ENCODE measurements around the gene GATD1. TPM values are rescaled to one million over a fixed set of nuclear protein-coding genes. Genes with fewer than 3 reads are reported as not detected.

GATD1 gene
- total and polyA plus RNA-seq, 11 donors = 13.4 to 30.8 (median 20.5) TPM

DNA sequence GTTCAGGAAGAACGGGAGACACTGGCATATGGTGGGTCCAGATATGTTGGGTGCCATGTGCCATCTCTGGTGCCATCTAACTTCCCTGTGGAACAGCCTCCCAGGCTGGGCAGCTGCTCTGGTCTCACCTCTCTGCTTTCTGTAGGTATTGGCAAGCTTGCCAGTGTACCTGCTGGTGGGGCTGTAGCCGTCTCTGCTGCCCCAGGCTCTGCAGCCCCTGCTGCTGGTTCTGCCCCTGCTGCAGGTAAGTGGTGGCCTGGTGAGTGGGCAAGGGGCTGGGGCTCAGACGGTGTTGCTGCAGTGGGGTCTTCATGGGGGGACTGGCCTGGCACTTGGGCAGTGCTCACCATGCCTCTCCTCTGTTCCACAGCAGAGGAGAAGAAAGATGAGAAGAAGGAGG is 35.1 kb upstream of the GATD1 start:
- no peak for TF ChIP-seq POLR2A (IDR thresholded peaks at IDR 0.05)
- no peak for TF ChIP-seq CTCF (IDR thresholded peaks at IDR 0.05)
- ATAC-seq (no peak), DNase-seq (no peak)
- Histone ChIP-seq H3K27me3 (no peaks in the 10 kb centered on the region), H3K4me1 (peaks cover 2 to 34% (median 25%) of the 10 kb centered on the region in 12 donors), H3K9me3 (no peaks in the 10 kb centered on the region), H3K36me3 (peaks cover 3 to 42% (median 32%) of the 10 kb centered on the region in 9 donors), H3K4me3 (no peak overlapping the region), H3K27ac (no peak overlapping the region)
- 83 to 88% (median 86%) methylated on average over 3 of the region's 3 CpGs for WGBS, 4 donors
- intact Hi-C loops (cut with DNase I) = no loop called here

DNA sequence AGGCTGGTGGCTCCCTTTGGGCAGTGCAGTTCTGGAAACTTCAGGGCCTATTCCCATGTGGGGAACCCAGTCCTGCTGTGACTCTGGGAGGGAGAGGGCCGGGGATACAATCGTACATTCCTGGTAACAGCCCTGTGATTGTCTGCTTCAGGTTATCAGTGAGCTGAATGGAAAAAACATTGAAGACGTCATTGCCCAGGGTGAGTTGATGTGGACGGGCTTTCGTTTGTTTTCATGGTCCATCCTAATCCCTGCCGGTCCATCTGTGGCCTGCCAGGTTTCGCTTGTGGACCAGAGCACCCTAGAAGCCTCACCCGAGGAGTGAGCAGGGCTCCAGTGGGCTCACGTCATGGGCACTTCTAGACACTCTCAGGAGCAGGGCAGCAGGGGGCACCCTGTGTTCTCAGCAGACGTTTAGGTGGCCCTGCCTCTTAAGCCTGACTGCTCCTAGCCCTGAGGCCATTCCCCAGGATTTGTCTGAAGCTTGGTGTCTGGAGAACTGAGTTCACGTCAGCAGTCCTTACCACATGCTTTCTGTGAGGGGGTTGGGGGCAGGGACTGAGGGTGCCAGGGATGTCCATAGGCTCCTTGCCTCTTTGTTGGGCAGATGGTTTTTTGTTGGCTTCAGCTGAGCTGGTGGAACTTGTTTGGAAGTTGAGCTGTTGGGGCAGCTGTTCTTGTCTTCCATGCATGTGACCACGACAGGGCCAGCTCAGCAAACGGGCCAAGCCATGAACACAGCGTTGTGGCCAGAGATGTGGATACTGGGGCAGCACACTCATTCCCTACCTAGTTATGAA is 34.4 kb upstream of the GATD1 start:
- peaks cover 3 to 42% (median 32%) of the 10 kb centered on the region in 9 donors for H3K36me3 ChIP-seq
- H3K9me3 ChIP-seq = no peaks in the 10 kb centered on the region
- DNase-seq = no peak
- peak overlapping the region in 3 of 12 donors; percentile 14 to 98 (median 97) for H3K27ac ChIP-seq
- peak overlapping the region in 7 of 12 donors; percentile 79 to 100 (median 97) for H3K4me3 ChIP-seq
- ATAC-seq = no peak
- TF ChIP-seq CTCF (IDR thresholded peaks at IDR 0.05) (peak in 1 of 12 donors; percentile 15), POLR2A (IDR thresholded peaks at IDR 0.05) (no peak)
- 54 to 66% (median 62%) methylated on average over 7 to 14 of the region's 14 CpGs for WGBS, 4 donors
- H3K4me1 ChIP-seq = peaks cover 2 to 34% (median 25%) of the 10 kb centered on the region in 12 donors
- no peaks in the 10 kb centered on the region for H3K27me3 ChIP-seq
- intact Hi-C loops (cut with DNase I) = no loop called here

GRCh38 chr11:810040-810567 is 32.8 kb upstream of the GATD1 start:
- Histone ChIP-seq H3K27me3 (no peaks in the 10 kb centered on the region), H3K36me3 (peaks cover 3 to 39% (median 32%) of the 10 kb centered on the region in 9 donors), H3K27ac (peak overlapping the region; percentile 76 to 100 (median 96)), H3K4me1 (peaks cover 2 to 44% (median 30%) of the 10 kb centered on the region in 12 donors), H3K9me3 (no peaks in the 10 kb centered on the region), H3K4me3 (peak overlapping the region; percentile 73 to 100 (median 96))
- no peak for TF ChIP-seq CTCF (IDR thresholded peaks at IDR 0.05)
- no peak for TF ChIP-seq POLR2A (IDR thresholded peaks at IDR 0.05)
- ATAC-seq = peak in 1 of 4 donors; percentile 0
- intact Hi-C loops (cut with DNase I) = no loop called here
- 0% methylated on average over 34 to 55 of the region's 55 CpGs for WGBS, 4 donors
- DNase-seq = no peak
